Kidney epithelial cell (primary cell): ENCODE data around the gene GPR45. TPM values are rescaled to one million over a fixed set of nuclear protein-coding genes. Genes with fewer than 3 reads are reported as not detected.
"Not testable (repeated sequence)": the region's sequence is repeated elsewhere in the genome, so short reads cannot be mapped to it uniquely, and the experiment has no call there.

Source experiments
- DNase-seq: peaks from one replicate; pipeline ENCODE4 v3.0.0-alpha.2; 2010; ENCODE audit warnings: low read depth
- H3K27me3 ChIP-seq: 2 replicates; pipeline ENCODE4 v1.6.0; 2011; ENCODE audit warnings: low read length; ENCODE audit not compliant: control insufficient read depth, insufficient read depth
- H3K36me3 ChIP-seq: 2 replicates; pipeline ENCODE4 v1.5.1; 2011; ENCODE audit warnings: low read length; ENCODE audit not compliant: control insufficient read depth, insufficient read depth
- H3K4me3 ChIP-seq: 2 replicates; pipeline ENCODE4 v1.5.1; 2011; ENCODE audit warnings: low read depth, mild to moderate bottlenecking, control low read depth, low read length
- CTCF ChIP-seq: IDR thresholded peaks from 2 replicates; pipeline ENCODE4 v1.5.1; 2011; ENCODE audit warnings: mild to moderate bottlenecking, moderate library complexity, low read length, control low read depth, inconsistent platforms; ENCODE audit not compliant: insufficient read depth, poor library complexity, severe bottlenecking
- total RNA-seq: library from RNA; depleted of rRNA; stranded (reverse); fragments of >200 nt; gene quantifications from 2 replicates; pipeline ENCODE4 v1.2.3, GENCODE V29; 2015

The GPR45 gene
- total RNA-seq, 1 donor from 2014 or later = not detected

DNA sequence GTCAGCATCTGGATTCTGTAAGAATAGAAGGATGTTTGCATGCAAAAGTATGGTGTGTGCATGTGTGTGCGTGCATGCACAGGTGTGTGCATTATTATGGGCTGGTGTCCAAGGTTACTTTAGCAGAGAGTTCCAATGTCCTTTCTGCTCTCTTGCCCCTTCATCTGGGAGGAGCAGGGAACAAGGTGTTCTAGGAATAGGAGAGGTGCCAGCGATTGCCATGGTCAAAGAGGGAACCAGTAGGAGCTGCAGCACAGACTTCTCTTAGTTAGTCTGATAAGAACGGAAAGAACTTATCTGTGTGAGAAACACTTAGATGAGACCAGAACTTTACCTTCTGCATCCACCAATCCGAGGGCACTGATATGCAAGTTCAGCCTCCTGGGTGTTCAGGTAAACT lies 8.3 kb downstream of the GPR45 start:
- Histone ChIP-seq H3K36me3 (no peaks in the 10 kb centered on the region), H3K4me3 (no peak overlapping the region), H3K27me3 (no peaks in the 10 kb centered on the region)
- no peak for DNase-seq
- no peak for TF ChIP-seq CTCF

- not testable (repeated sequence) for H3K4me3 ChIP-seq, DNase-seq
Measured at GRCh38 chr2:105251016-105251648, 9.6 kb downstream of the GPR45 start.

GRCh38 chr2:105252271-105252670 lies 10.7 kb downstream of the GPR45 start:
- H3K4me3 ChIP-seq = no peak overlapping the region
- H3K36me3 ChIP-seq = no peaks in the 10 kb centered on the region
- DNase-seq = no peak
- no peak for TF ChIP-seq CTCF
- no peaks in the 10 kb centered on the region for H3K27me3 ChIP-seq

More at GRCh38 chr2:105251016-105251648, 9.6 kb downstream of the GPR45 start:
- not testable (repeated sequence) for H3K27me3 ChIP-seq, H3K36me3 ChIP-seq

DNA sequence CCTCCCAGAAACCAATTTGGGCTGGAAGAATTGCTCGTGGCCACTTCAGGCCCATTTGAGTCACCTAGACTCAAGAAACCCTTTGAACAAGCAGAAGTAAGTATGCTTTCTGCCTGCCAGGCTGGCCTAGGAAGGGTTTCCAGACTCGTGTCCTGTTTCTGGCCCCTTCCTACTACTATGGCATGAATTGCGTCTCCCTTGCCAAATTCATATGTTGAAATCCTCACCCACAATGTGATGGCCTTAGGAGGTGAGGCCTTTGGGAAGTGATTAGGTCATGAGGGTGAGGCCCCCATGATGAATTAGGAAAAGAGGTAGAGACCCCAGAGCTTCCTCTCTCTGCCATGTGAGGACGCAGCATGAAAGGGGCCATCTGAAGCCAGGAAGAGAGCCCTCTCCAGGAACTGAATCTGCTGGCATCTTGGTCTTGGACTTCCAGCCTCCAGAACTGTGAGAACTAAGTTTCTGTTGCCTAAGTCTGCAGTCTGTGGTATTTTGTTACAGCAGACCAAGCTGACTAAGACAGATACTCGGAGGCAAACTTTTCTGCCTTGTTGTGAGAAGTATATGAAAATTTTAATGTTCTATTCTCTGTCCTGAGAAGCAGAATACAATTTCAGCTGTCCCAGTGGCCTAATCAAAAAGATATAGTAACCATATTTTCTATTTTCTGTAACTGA lies 13.1 kb downstream of the GPR45 start:
- no peak overlapping the region for H3K4me3 ChIP-seq
- DNase-seq = no peak
- TF ChIP-seq CTCF = no peak
- H3K36me3 ChIP-seq = no peaks in the 10 kb centered on the region
- no peaks in the 10 kb centered on the region for H3K27me3 ChIP-seq

DNA sequence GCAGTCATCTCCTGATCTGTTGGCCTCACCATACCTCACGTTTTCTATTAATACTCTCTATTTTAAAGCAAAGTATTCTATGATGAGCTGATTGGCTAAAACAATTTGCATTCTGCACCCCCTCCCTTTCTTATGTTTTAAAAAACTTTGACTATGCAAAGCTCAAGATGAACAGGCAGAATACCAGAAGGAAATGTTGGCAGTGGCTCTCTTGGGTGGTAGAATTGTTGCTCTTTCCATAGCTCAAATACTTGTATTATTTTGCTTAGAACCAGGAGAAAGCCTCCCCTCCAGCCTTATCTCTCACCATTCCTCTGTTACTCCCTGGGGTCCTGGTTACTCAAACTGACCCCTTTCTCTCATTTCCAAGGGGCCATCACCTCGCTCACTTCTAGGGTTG lies 14.4 kb downstream of the GPR45 start:
- no peak for TF ChIP-seq CTCF
- Histone ChIP-seq H3K4me3 (no peak overlapping the region), H3K36me3 (no peaks in the 10 kb centered on the region), H3K27me3 (no peaks in the 10 kb centered on the region)
- DNase-seq = no peak

DNA sequence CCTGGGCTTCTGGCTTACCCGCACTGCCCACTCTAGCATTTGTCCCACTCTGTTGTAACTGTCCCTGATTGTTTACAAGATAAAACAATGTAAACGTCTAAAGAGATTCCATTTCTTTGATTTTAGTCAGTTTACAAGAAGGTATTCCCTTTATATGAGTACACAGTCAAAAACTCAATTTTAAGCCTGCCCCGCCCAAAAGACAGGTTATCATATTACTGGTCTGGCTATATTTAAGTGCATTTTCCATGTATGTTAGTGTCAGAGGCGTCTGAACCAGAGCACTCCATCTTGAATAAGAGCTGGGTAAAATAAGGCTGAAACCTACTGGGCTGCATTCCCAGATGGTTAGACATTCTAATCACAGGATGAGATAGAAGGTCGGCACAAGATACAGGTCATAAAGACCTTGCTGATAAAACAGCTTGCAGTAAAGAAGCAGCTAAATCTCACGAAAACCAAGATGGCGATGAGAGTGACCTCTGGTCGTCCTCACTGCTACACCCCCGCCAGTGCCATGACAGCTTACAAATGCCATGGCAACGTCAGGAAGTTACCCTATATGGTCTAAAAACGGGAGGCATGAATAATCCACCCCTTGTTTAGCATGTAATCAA lies 15.0 kb downstream of the GPR45 start:
- Histone ChIP-seq H3K36me3 (no peaks in the 10 kb centered on the region), H3K27me3 (no peaks in the 10 kb centered on the region), H3K4me3 (no peak overlapping the region)
- TF ChIP-seq CTCF = no peak
- DNase-seq = no peak
